GM08714 (cell line): ENCODE data around the gene ASTN1.

Experiments used
- H3K4me3 ChIP-seq: fragments of 200-500 bp; sonication (Bioruptor generic); 2 replicates; pipeline ENCODE4 v1.5.1; 2014; ENCODE audit warnings: mild to moderate bottlenecking, low read length, inconsistent platforms
- ZNF274 ChIP-seq: IDR thresholded peaks from 2 replicates; pipeline ENCODE4 v1.6.1; 2012; ENCODE audit warnings: mild to moderate bottlenecking, low read depth, low read length

ASTN1 gene

GRCh38 chr1:176879784-176880620 is 284.5 kb downstream of the ASTN1 start:
- no peak overlapping the region for H3K4me3 ChIP-seq
- TF ChIP-seq ZNF274: no peak

GRCh38 chr1:176878750-176879536 is 285.6 kb downstream of the ASTN1 start:
- TF ChIP-seq ZNF274: no peak
- H3K4me3 ChIP-seq: no peak overlapping the region

GRCh38 chr1:176877557-176877956 is 287.0 kb downstream of the ASTN1 start:
- H3K4me3 ChIP-seq: no peak overlapping the region
- TF ChIP-seq ZNF274: no peak

- no peak for TF ChIP-seq ZNF274
- H3K4me3 ChIP-seq: no peak overlapping the region
These were observed 287.5 kb downstream of the ASTN1 start for GRCh38 chr1:176876966-176877515.

GRCh38 chr1:176869577-176869976 is 294.9 kb downstream of the ASTN1 start:
- no peak for TF ChIP-seq ZNF274
- H3K4me3 ChIP-seq: no peak overlapping the region

GRCh38 chr1:176866011-176866714 is 298.3 kb downstream of the ASTN1 start:
- H3K4me3 ChIP-seq: no peak overlapping the region
- TF ChIP-seq ZNF274: no peak

- H3K4me3 ChIP-seq: no peak overlapping the region
- TF ChIP-seq ZNF274: no peak
These were observed 300.3 kb downstream of the ASTN1 start for GRCh38 chr1:176864211-176864610.

GRCh38 chr1:176863613-176864012 is 300.9 kb downstream of the ASTN1 start:
- no peak overlapping the region for H3K4me3 ChIP-seq
- no peak for TF ChIP-seq ZNF274

GRCh38 chr1:176858433-176858916 is 306.0 kb downstream of the ASTN1 start:
- H3K4me3 ChIP-seq: no peak overlapping the region
- no peak for TF ChIP-seq ZNF274

GRCh38 chr1:176857632-176858031 is 306.9 kb downstream of the ASTN1 start:
- no peak for TF ChIP-seq ZNF274
- H3K4me3 ChIP-seq: no peak overlapping the region

- TF ChIP-seq ZNF274: no peak
- H3K4me3 ChIP-seq: no peak overlapping the region
These were observed 309.5 kb downstream of the ASTN1 start for GRCh38 chr1:176854758-176855745.

- no peak overlapping the region for H3K4me3 ChIP-seq
- TF ChIP-seq ZNF274: no peak
These were observed 310.4 kb downstream of the ASTN1 start for GRCh38 chr1:176854121-176854520.

- TF ChIP-seq ZNF274: no peak
- H3K4me3 ChIP-seq: no peak overlapping the region
These were observed 311.0 kb downstream of the ASTN1 start for GRCh38 chr1:176853503-176853902.
